Neural cell (in vitro differentiated cells): ENCODE data around the gene BEND5. TPM values are rescaled to one million over a fixed set of nuclear protein-coding genes. Genes with fewer than 3 reads are reported as not detected.

Experiments
- H2AFZ ChIP-seq: fragments of 200-600, 300-800 bp; sonication (generic), shearing (Covaris generic); 2 replicates; pipeline ENCODE4 v1.6.0; 2014; ENCODE audit warnings: low read depth, mild to moderate bottlenecking, antibody characterized with exemption, low read length, moderate library complexity
- H3F3A ChIP-seq: fragments of 200-600 bp; shearing (Covaris generic); 2 replicates; pipeline ENCODE4 v1.6.1; 2016; ENCODE audit warnings: mild to moderate bottlenecking, moderate library complexity, mixed read lengths, antibody characterized with exemption, low read length; ENCODE audit not compliant: insufficient read depth, poor library complexity, severe bottlenecking
- H3K27ac ChIP-seq: fragments of 200-600, 300-800 bp; sonication (generic), shearing (Covaris generic); 2 replicates; pipeline ENCODE4 v1.5.1; 2014; ENCODE audit warnings: mild to moderate bottlenecking, low read length, moderate library complexity
- H3K27me3 ChIP-seq: fragments of 300-800, 200-600 bp; sonication (generic), shearing (Covaris generic); 2 replicates; pipeline ENCODE4 v1.6.0; 2014; ENCODE audit warnings: mild to moderate bottlenecking, low read depth, low read length, moderate library complexity; ENCODE audit not compliant: insufficient read depth
- H3K36me3 ChIP-seq: fragments of 300-800, 200-600 bp; sonication (generic), shearing (Covaris generic); 2 replicates; pipeline ENCODE4 v1.5.1; 2014; ENCODE audit warnings: mild to moderate bottlenecking, antibody characterized with exemption, low read length, moderate library complexity; ENCODE audit not compliant: insufficient read depth
- H3K4me2 ChIP-seq: fragments of 300-800, 200-600 bp; sonication (generic), shearing (Covaris generic); 2 replicates; pipeline ENCODE4 v1.6.0; 2014; ENCODE audit warnings: mild to moderate bottlenecking, low read length
- H3K4me3 ChIP-seq: fragments of 300-800, 200-600 bp; sonication (generic), shearing (Covaris generic); 2 replicates; pipeline ENCODE4 v1.5.1; 2014; ENCODE audit warnings: mild to moderate bottlenecking, low read length, moderate library complexity
- H3K79me2 ChIP-seq: fragments of 200-600 bp; shearing (Covaris generic); replicated peaks from 2 replicates; pipeline ENCODE4 v1.6.0; 2014; ENCODE audit warnings: mild to moderate bottlenecking, low read length, moderate library complexity; ENCODE audit not compliant: insufficient read depth
- H3K9ac ChIP-seq: fragments of 300-800, 200-600 bp; sonication (generic), shearing (Covaris generic); 2 replicates; pipeline ENCODE4 v1.6.1; 2016; ENCODE audit warnings: mild to moderate bottlenecking, low read length, mixed read lengths
- H3K9me2 ChIP-seq: fragments of 200-600 bp; shearing (Covaris generic); 2 replicates; pipeline ENCODE4 v1.6.1; 2016; ENCODE audit warnings: mild to moderate bottlenecking, low read length, mixed read lengths; ENCODE audit not compliant: insufficient read depth
- H3K9me3 ChIP-seq: fragments of 200-600, 300-800 bp; sonication (generic), shearing (Covaris generic); 2 replicates; pipeline ENCODE4 v1.6.1; 2016; ENCODE audit warnings: mild to moderate bottlenecking, mixed run types, low read length, moderate library complexity, mixed read lengths
- H4K20me1 ChIP-seq: fragments of 200-600 bp; shearing (Covaris generic); 2 replicates; pipeline ENCODE4 v1.6.1; 2016; ENCODE audit warnings: mild to moderate bottlenecking, mixed run types; ENCODE audit not compliant: insufficient read depth
- CTCF ChIP-seq: fragments of 450-650 bp; IDR thresholded peaks from 2 replicates; pipeline ENCODE4 v1.5.1; 2014; ENCODE audit warnings: antibody characterized with exemption, mild to moderate bottlenecking, moderate library complexity; ENCODE audit not compliant: poor library complexity, severe bottlenecking
- EP300 ChIP-seq: fragments of 450-650 bp; conservative IDR thresholded peaks from 2 replicates; pipeline ENCODE4 v1.6.1; 2014; ENCODE audit warnings: antibody characterized with exemption, mild to moderate bottlenecking, moderate library complexity; ENCODE audit not compliant: poor library complexity, severe bottlenecking
- EZH2 ChIP-seq: fragments of 200-600, 300-800 bp; shearing (Covaris generic), sonication (generic); IDR thresholded peaks from 2 replicates; pipeline ENCODE4 v1.6.1; 2014; ENCODE audit warnings: antibody characterized with exemption, low read length, borderline replicate concordance, mild to moderate bottlenecking; ENCODE audit not compliant: insufficient read depth, poor library complexity, severe bottlenecking
- MXI1 ChIP-seq: fragments of 450-650 bp; conservative IDR thresholded peaks from 2 replicates; pipeline ENCODE4 v1.6.1; 2014; ENCODE audit warnings: antibody characterized with exemption, mild to moderate bottlenecking; ENCODE audit not compliant: poor library complexity, severe bottlenecking
- POLR2AphosphoS5 ChIP-seq: IDR thresholded peaks from 2 replicates; pipeline ENCODE4 v1.6.1; 2012
- RAD21 ChIP-seq: fragments of 450-650 bp; conservative IDR thresholded peaks from 2 replicates; pipeline ENCODE4 v1.6.1; 2014; ENCODE audit warnings: antibody characterized with exemption, mild to moderate bottlenecking, moderate library complexity
- REST ChIP-seq: IDR thresholded peaks from 2 replicates; pipeline ENCODE4 v1.6.1; 2012; ENCODE audit warnings: borderline replicate concordance
- SMC3 ChIP-seq: fragments of 450-650 bp; conservative IDR thresholded peaks from 2 replicates; pipeline ENCODE4 v1.6.1; 2014; ENCODE audit warnings: antibody characterized with exemption, mild to moderate bottlenecking, moderate library complexity; ENCODE audit not compliant: poor library complexity
- TAF1 ChIP-seq: IDR thresholded peaks from 2 replicates; pipeline ENCODE4 v1.6.1; 2012; ENCODE audit warnings: low read depth
- polyA plus RNA-seq: library from polyadenylated mRNA; depleted of rRNA; stranded (reverse); fragments of >200 nt; gene quantifications from 2 replicates; pipeline ENCODE4 v1.2.3, GENCODE V29; 2014

The BEND5 gene
- polyA plus RNA-seq, 1 donor from 2014 or later = 64.9 TPM

GRCh38 chr1:48679859-48680258 lies 96.8 kb downstream of the BEND5 start:
- no peak overlapping the region for H3K9ac ChIP-seq
- no peaks in the 10 kb centered on the region for H4K20me1 ChIP-seq
- no peak overlapping the region for H2AFZ ChIP-seq
- H3K9me2 ChIP-seq = no peaks in the 10 kb centered on the region
- no peaks in the 10 kb centered on the region for H3K79me2 ChIP-seq
- no peaks in the 10 kb centered on the region for H3K9me3 ChIP-seq
- TF ChIP-seq SMC3 (no peak), REST (no peak), MXI1 (no peak), CTCF (no peak), EP300 (no peak), POLR2AphosphoS5 (no peak), RAD21 (no peak), TAF1 (no peak), EZH2 (no peak)
- H3K36me3 ChIP-seq = no peaks in the 10 kb centered on the region
- no peak overlapping the region for H3K4me2 ChIP-seq
- H3K27ac ChIP-seq = no peak overlapping the region
- no peaks in the 10 kb centered on the region for H3K27me3 ChIP-seq
- no peak overlapping the region for H3K4me3 ChIP-seq
- no peaks in the 10 kb centered on the region for H3F3A ChIP-seq

GRCh38 chr1:48678710-48679505 lies 97.8 kb downstream of the BEND5 start:
- no peaks in the 10 kb centered on the region for H3K9me2 ChIP-seq
- H2AFZ ChIP-seq = no peak overlapping the region
- no peaks in the 10 kb centered on the region for H3K9me3 ChIP-seq
- TF ChIP-seq POLR2AphosphoS5 (no peak), RAD21 (no peak), REST (no peak), SMC3 (no peak), TAF1 (no peak), MXI1 (no peak), EZH2 (no peak), CTCF (no peak), EP300 (no peak)
- H4K20me1 ChIP-seq = no peaks in the 10 kb centered on the region
- H3K9ac ChIP-seq = no peak overlapping the region
- no peaks in the 10 kb centered on the region for H3F3A ChIP-seq
- H3K4me2 ChIP-seq = no peak overlapping the region
- H3K27ac ChIP-seq = no peak overlapping the region
- H3K27me3 ChIP-seq = no peaks in the 10 kb centered on the region
- no peaks in the 10 kb centered on the region for H3K79me2 ChIP-seq
- H3K4me3 ChIP-seq = no peak overlapping the region
- no peaks in the 10 kb centered on the region for H3K36me3 ChIP-seq
